HepG2 (cell line): ENCODE results near the gene GRB10.

ENCODE experiments used
- CTCF ChIP-seq: sonication (generic); formaldehyde crosslinking; IDR thresholded peaks from 2 replicates; pipeline ENCODE4 v1.5.0; 2020; ENCODE audit warnings: mild to moderate bottlenecking, missing genetic modification reagents, moderate library complexity
- NR2C2 ChIP-seq: sonication (generic); formaldehyde crosslinking; IDR thresholded peaks from 2 replicates; pipeline ENCODE4 v1.4.0; 2020; ENCODE audit warnings: missing genetic modification reagents, mild to moderate bottlenecking, moderate library complexity, borderline replicate concordance
- NRL ChIP-seq: sonication (generic); formaldehyde crosslinking; IDR thresholded peaks from 2 replicates; pipeline ENCODE4 v1.5.0; 2020; ENCODE audit warnings: missing genetic modification reagents, mild to moderate bottlenecking, moderate library complexity, borderline replicate concordance
- POLR2A ChIP-seq, 2 experiments: IDR thresholded peaks; 2 replicates each; pipeline ENCODE4 v1.6.1; 2011; ENCODE audit warnings: low read depth in 2 of 2, low read length in 2 of 2, mild to moderate bottlenecking in 1 of 2, moderate library complexity in 1 of 2; ENCODE audit not compliant: insufficient read depth in 1 of 2
- POLR2AphosphoS5 ChIP-seq: IDR thresholded peaks from 2 replicates; pipeline ENCODE4 v1.6.1; 2012; ENCODE audit warnings: low read depth, low read length
- SOX6 ChIP-seq, 2 experiments: fragments of 450-650 bp in 1 of 2; sonication (generic) in 1 of 2; formaldehyde crosslinking in 1 of 2; IDR thresholded peaks; 2 replicates each; pipeline versions ENCODE4 v1.4.0 to v1.6.1; 2017 to 2020; ENCODE audit warnings: antibody characterized with exemption in 1 of 2, mild to moderate bottlenecking in 1 of 2, missing genetic modification reagents in 1 of 2
- STAG1 ChIP-seq: sonication (generic); formaldehyde crosslinking; IDR thresholded peaks from 2 replicates; pipeline ENCODE4 v1.4.0; 2020; ENCODE audit warnings: missing genetic modification reagents
- ZNF20 ChIP-seq: sonication (generic); formaldehyde crosslinking; IDR thresholded peaks from 2 replicates; pipeline ENCODE4 v1.4.0; 2020; ENCODE audit warnings: mild to moderate bottlenecking, moderate library complexity, missing genetic modification reagents
- ZNF274 ChIP-seq: sonication (generic); formaldehyde crosslinking; IDR thresholded peaks from 2 replicates; pipeline ENCODE4 v1.5.1; 2020; ENCODE audit warnings: mild to moderate bottlenecking, missing genetic modification reagents
- ZNF790 ChIP-seq: sonication (generic); formaldehyde crosslinking; IDR thresholded peaks from 2 replicates; pipeline ENCODE4 v1.8.0; 2022; ENCODE audit warnings: missing genetic modification reagents, mild to moderate bottlenecking, borderline replicate concordance

GRCh38 chr7:50795831-50796230 is 13.1 kb upstream of the GRB10 start:
- TF ChIP-seq CTCF (CRISPR knock-in tag) (peak; percentile 26; the same call in 1 of the 2 replicates), NR2C2 (CRISPR knock-in tag) (no peak), NRL (CRISPR knock-in tag) (no peak), STAG1 (no peak), SOX6 (IDR thresholded peaks at IDR 0.05) (no peak), SOX6 (CRISPR knock-in tag; IDR thresholded peaks at IDR 0.05) (no peak), POLR2AphosphoS5 (no peak), ZNF20 (CRISPR knock-in tag) (no peak), POLR2A (IDR thresholded peaks at IDR 0.05; ENCODE audit: insufficient read depth in 1 of 2, low read depth in 2 of 2, low read length in 2 of 2) (no peak), ZNF274 (CRISPR knock-in tag) (no peak), ZNF790 (CRISPR knock-in tag) (no peak)
